Mesenteric fat pad (tissue), 1 donor: ENCODE data around the gene RALGAPB. TPM values are rescaled to one million over a fixed set of nuclear protein-coding genes. Genes with fewer than 3 reads are reported as not detected.
"Not testable (repeated sequence)": the region's sequence is repeated elsewhere in the genome, so short reads cannot be mapped to it uniquely, and the experiment has no call there.

Experiments used
- DNase-seq: peaks from one replicate; pipeline ENCODE4 v3.0.0-alpha.2; 2020; ENCODE audit warnings: low spot score
- total RNA-seq: library from RNA; stranded (reverse); fragmentation: NEBNext Ultra II Directional; extraction: Animal tissue kit (Norgen Biotek cat#: 25700); gene quantifications from one replicate; pipeline ENCODE4 v1.2.1, GENCODE V29; 2021
- donor health status: DM: yes; HTN: yes; CAD: no.

The RALGAPB gene
- total RNA-seq, 1 donor from 2014 or later: 29.7 TPM

DNA sequence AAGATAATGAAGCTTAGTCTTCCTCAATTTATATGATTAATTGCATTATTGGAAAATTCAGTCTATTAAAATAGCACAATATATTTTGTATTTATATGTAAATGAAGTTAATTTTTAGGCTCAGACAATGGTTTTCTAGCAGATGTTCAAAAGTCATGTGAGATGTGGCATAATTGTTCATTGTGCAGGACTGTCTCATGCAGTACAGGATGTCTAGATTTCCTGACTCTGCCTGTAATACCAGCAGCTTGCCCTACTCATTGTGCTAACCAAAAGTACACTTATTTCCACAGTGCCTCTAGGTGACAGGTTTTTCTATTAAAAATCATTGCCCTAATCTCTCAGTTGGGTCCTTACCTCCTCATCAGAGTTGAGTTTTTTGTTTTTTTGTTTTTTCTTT lies 12.4 kb downstream of the RALGAPB start:
- DNase-seq: no peak

DNA sequence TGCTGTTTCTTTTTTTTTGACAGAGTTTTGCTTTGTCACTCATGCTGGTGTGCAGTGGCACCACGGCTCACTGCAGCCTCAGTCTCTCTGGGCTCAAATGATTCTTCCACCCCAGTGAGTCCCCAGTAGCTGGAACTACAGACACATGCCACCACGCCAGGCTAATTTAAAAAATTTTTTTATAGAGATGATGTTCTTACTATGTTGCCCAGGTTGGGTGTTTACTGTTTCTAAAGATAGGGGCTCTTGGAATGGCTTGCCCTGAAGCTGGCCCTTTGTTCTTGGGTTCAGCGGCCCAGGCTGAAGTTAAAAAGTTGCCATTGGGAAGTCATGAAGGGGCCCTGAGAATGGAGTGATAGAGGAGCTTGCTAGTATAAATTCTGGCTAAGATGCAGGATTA lies 16.5 kb downstream of the RALGAPB start:
- no peak for DNase-seq

DNA sequence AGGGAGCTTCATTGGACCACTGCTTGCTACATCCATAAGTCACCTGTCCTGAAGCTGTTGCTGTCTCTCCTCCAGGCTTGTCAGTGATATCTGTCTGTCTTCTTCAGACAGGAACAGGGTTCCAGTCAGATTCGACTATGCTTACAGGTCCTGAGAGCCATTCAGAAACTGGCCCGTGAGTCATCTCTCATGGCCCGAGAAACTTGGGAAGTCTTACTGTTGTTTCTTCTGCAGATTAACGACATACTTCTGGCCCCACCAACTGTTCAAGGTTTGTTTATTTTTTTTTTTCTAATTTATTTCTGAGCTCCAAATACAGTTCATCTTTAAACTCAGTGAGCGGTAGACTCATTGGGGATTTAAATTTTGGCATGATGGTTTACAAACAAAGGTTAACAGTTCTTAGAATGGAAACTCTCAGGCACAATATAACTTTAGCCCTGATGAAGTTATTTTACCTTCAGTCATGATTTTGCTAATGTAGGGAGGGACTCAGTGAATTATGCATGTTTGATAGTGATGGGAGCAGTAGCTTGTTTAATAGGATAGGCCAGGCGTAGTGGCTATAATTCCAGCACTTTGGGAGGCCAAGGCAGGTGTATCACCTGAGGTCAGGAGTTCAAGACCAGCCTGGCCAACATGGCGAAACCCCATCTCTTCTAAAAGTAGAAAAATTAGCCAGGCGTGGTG lies 24.7 kb downstream of the RALGAPB start:
- DNase-seq: no peak

DNA sequence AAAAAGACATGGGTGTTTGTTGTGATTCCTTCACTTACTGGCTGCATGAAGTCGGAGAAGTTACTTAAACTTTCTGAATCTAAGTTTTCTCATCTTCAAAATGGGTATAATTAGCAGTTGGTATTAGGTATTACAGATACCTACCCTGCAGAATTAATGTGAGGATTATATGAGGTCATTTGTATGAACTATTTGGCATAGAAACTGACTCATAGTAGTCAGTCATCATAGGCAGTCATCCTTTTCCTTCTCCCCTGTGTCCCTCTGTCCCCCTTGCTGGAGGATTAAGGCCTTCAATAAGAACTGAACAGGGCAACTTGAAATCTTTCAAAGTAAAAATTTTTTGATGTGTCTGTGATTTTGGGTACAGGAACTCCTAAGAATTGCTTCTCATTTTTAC lies 26.3 kb downstream of the RALGAPB start:
- DNase-seq: no peak

DNA sequence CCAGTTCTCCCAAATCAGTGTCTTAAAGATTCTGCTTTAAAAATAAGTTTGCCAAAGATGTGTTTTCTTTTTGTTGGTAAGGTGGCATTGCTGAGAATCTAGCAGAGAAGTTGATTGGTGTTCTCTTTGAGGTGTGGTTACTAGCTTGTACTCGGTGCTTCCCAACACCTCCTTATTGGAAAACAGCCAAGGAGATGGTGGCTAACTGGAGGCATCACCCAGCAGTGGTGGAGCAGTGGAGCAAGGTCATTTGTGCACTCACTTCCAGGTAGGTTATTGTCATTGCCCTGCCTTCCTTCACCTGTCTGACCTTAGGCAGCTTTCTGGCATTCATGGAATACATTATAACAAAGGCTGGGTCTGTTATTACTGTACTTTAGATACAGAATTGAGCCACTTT lies 26.7 kb downstream of the RALGAPB start:
- no peak for DNase-seq

DNA sequence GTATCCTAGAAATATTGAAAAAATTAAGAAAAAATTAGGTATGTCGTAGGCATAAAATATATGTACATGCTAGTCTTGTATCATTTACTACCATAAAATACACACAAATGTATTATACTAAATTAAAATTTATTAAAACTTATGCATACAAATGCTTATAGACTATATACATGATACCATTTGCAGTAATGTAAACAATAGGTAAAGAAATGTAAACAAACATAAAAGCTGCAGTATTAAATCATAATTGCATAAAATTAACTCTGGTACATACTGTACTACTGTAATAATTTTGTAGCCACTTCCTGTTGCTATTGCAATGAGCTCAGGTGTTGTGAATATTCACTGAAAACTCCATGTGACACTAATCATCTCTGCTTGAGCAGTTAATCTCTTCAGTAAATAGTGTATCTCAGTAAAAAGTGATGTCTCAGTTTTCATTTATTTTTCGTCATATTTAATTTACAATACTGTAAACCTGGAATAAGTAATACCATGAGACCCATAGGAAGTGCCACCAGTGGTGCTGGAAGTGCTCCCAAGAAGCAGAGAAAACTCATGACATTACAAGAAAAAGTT lies 29.3 kb downstream of the RALGAPB start:
- DNase-seq: no peak

DNA sequence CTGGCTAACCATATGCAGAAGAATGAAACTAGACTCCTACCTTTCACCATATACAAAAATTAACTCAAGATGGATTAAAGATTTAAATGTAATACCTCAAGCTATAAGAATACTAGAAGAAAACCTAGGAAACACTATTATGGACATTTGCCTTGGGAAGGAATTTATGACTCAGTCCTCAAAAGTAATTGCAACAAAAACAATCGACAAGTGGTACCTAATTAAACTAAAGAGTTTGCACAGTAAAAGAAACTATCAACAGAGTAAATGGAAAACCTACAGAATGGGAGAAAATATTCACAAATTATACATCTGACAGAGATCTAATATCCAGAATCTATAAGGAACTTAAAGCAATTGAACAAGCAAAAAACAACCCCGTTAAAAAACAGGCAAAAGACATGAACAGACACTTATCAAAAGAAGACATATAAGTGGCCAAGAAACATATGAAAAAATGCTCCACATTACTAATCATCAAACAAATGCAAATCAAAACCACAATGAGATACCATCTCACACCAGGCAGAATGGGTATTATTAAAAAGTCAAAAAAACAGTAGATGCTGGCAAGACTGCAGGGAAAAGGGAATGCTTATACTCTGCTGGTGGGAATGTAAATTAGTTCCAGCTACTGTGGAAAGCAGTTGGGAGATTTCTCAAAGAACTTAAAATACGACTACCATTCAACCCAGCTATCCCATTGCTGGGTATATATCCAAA lies 31.9 kb downstream of the RALGAPB start:
- DNase-seq: no peak

DNA sequence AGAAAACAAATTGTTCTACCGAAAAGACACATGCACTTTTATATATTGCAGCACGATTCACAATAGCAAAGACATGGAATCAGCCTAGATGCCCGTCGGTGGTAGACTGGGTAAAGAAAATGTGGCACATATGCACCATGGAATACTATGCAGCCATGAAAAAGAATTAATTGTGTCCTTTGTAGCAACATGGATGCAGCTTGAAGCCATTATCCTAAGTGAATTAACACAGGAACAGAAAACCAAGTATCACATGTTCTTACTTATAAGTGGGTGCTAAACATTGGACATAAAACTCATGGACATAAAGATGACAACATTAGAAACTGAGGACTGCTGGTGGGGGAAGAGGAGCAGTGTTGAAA lies 32.4 kb downstream of the RALGAPB start:
- no peak for DNase-seq

DNA sequence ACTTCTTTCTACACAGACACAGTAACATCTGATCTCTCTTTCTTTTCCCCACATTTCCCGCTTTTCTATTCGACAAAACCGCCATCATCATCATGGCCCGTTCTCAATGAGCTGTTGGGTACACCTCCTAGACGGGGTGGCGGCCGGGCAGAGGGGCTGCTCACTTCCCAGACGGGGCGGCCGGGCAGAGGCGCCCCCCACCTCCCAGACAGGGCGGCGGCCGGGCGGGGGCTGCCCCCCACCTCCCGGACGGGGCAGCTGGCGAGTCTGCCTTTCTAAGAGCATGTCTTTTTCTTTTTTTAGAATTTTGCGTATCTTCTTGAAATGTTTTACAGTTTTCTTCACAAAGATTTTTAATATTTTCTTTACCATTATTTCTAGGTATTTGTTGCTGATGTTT lies 39.1 kb downstream of the RALGAPB start:
- DNase-seq: not testable (repeated sequence)

DNA sequence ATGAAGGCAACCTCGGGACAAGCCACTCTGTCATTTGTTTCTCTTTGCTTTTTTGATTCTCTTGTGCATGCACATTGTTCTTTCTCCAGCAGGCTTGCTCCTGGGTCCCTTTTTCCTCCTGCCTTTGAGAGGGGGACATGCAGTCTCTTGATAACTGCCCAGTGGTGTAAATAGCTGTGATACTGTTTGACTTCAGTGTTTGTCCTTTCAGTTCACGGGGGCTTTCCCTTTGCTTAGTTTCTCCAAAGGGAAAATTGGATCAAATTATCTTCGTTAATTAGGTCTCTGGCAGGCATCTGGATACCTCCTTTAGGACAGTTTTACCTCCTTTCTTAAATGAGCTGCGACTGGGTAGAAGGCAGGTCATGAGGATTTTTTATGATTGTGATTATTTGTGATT lies 41.5 kb downstream of the RALGAPB start:
- DNase-seq: no peak

DNA sequence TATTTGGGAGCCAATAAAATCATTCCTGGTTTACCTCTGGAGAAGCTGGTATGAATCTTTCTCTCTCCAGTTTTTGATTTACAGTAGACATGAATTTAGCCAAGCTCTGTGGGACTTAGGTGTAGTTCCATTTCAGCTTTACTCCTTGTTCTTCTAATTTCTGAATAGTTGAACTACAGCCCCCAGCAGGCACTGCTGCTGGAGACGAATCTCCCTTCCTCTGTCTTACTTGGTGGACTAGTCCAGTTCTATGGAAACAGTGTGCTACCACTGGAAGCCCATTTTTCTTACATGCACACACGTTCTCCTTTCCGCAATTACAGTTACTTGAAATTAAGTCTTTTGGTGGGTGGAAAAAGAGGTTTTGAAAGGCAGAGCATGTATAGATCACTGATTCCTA lies 42.3 kb downstream of the RALGAPB start:
- DNase-seq: no peak

DNA sequence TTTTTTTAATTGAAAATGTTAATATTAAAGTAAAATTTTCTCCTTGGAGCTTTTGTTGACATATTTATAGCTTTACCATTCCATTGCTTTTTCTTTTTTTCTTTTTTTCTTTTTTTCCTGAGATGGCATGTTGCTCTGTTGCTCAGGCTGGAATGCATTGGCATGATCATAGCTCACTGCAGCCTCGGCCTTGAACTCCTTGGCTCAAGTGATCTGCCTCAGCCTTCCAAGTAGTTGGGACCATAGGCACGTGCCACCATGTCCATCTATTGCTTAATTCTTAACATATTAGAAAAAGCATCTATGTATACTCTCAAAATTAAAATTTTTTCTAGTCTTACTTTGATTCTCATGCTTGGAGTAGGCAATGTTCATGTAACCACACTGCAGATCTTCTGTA lies 43.0 kb downstream of the RALGAPB start:
- no peak for DNase-seq

DNA sequence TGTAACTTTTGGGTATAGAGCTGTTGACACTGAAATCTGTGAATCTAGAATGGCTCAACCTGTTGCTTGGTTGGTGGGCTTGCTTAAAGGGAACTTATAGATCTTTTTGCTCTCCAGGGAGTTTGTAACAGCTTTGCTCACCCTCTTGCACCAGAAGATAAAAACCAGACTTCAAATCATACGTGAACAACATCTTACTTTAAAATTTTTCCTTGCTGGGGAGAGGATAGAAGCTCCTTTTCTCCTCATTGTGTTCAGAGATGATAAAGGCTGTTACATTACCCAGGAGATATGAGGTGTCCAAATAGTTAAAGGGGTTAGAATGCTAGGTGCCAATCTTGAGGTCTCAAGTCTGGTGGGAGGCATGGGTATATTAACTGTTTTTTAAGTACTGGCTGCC lies 46.8 kb downstream of the RALGAPB start:
- DNase-seq: no peak

DNA sequence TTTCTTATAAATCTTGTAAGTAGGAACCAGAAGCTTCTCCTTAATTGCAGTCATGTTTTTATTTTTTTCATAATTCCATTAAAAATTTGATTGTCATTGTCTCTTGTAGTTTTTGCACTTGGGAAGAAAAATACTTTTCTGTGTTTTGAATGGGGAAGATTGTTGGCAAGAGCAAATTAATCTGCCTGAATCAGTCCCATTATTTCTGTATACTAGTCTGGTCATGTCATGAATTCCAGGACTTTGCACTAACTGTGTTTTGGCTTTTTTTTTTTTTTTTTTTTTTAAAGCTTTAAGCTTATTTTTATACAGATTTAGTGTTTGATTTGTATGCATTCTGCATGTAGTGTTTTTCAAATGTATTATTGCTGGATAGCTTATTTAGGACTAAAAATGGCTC lies 47.6 kb downstream of the RALGAPB start:
- no peak for DNase-seq

DNA sequence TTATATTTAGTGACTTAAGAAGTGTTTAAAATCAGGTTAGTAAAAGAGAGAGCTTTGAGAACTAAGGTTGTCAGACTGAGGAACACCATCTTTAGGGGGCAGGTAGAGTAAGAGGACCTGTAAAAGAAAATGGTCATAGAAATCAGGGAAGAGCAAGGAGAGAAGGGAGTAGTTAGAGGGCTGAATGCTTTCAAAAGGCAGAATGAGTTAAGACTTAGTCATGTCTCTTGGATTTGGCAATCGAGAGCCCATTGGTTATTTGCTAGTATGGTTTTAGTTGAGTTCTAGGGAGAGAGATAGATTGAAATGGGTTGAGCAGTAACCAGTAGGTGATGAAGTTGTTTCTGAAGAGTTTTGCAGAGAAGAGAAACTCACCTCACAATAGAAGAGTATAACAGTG lies 51.1 kb downstream of the RALGAPB start:
- no peak for DNase-seq

DNA sequence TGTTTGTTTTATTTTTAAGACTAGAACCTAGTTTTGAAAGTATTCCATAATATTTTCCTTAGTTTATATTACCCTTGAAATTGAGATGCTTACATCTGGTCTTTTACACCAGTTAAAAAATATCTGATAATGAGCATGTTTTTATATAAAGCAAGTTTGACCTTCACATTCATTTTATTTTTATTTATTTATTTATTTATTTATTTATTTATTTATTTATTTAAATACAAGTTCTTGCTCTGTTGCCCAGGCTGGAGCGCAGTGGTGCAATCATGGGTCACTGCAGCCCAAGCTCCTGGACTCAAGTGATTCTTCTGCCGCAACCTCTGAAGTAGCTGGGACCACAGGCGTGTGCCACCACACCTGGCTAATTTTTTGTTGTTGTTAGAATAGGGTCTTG lies 55.5 kb downstream of the RALGAPB start:
- no peak for DNase-seq

DNA sequence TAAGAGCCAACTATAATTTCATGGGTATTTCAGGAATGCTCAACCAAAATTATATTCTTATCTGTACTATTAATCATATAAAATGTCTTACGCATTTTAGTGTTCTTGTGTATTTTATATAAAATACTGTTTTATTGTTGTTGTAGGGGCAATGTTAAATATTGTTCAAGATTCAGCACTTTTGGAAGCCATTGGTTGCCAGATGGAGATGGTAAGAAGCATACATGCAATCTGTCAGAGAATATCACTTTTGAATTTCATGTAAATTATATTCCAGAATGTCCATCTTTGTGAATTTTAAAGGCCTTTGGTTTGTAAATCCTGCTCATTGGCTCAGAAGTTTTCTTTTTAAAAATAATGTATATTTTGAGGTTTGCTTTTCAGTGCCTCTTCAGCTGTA lies 58.4 kb downstream of the RALGAPB start:
- DNase-seq: no peak

DNA sequence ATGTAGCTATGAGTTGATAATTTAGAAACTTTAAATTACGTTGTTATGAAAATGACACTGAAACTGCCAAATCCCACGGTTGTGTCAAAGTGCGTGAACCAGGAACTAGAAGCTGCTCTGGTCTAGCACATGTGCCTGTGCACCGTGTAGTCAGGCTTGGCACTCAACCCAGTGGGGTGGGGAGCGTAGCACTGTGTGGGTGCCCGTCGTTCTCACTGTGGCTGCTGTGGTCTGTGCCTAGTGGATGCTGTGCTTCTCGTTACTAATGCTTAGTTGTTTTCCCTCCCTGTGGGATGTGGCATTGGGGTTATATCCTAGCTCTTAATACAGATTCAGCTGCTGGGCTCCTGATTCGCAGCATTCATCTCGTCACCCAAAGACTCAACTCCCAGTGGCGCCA lies 62.1 kb downstream of the RALGAPB start:
- DNase-seq: no peak

DNA sequence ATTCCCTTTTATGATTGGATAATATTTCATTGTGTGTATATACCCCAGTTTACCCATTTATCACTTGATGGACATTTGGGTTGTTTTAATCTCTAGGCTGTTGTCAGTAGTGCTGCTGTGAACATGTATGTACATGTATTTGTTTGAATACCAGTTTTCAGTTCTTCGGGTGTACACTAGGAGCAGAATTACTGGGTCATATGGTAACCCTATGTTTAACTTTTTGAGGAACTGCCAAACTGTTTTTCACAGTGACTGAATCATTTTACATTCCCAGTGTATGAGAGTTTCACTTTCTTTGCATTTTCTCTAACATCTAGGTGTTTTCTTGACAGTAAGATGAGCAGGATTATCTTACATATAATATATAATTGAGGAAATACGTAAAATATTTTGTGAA lies 63.7 kb downstream of the RALGAPB start:
- DNase-seq: no peak

DNA sequence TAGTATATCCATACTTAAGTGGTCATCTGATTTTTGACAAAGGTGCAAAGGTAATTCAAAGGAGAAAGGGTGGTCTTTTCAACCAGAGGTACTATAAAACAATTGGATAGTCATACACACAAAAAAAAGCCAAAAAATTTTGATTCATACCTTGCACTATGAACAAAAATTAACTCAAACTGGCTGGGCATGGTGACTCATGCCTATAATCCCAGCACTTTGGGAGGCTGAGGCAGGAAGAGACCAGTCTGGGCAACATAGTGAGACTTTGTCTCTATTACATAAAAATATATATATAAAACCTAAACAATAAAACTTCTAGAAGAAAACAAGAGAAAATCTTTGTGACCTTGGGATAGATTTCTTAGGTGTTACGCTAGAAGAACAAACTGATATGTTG lies 64.5 kb downstream of the RALGAPB start:
- DNase-seq: no peak

DNA sequence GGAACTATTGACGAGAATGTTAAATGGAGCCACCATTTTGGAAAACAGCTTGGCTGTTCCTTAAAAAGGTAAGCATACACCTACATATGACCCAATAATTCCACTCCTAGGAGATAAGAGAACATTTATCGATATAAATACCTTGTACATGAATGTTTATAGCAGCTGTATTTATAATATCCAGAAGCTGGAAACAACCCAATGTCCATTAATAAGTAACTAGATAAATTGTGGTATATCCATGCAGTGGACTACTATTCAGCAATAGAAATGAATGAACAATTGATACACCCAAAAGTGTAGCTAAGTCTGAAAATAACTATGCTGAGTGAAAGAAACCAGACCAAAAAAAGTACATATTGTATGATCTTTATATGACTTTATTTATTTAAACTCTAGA lies 66.1 kb downstream of the RALGAPB start:
- no peak for DNase-seq

DNA sequence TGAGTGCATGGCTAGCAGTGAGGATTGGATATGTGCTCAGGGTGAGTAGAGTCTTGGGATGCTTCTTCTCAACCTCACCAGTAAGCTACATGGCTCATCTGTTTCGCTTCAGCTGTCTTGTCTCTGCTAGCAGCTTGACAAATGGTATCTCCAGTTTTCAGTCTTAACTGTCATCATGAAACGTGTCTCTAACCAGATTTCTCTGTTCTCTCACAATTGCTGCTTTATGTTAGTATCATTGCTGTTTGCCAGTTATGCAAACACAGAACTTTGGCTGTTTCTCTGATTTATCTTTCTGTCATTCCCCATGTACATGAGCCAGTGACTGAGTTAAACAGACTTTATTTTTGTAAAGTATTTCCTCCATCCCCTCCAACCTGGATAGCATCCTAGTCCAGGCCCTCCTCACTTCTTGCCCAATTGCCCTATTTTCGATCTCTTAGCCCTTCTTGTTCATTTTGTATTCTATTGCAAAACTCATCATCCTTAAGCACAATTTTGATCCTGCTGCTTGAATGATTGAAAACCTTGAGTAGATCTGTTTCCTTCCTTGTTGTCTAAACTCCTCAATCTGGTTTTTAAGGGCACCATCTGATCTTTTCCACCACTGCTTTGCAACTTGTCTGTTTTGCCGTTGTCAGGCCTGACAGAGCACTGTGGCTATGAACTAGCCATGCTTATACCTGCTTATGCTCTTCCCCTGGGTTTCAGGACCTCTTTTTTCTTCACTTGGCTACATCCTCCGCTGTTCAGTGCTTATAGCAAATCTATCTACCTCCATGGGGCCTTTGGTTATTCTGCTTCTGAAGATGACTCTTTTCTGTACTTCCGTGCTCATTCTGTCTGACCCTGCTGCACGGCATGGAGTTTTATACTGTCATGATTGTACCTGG lies 70.6 kb downstream of the RALGAPB start:
- no peak for DNase-seq
